ENCODE results near the gene CDC26.
"Not testable (repeated sequence)": the region's sequence is repeated elsewhere in the genome, so short reads cannot be mapped to it uniquely, and the experiment has no call there.

The CDC26 gene

DNA sequence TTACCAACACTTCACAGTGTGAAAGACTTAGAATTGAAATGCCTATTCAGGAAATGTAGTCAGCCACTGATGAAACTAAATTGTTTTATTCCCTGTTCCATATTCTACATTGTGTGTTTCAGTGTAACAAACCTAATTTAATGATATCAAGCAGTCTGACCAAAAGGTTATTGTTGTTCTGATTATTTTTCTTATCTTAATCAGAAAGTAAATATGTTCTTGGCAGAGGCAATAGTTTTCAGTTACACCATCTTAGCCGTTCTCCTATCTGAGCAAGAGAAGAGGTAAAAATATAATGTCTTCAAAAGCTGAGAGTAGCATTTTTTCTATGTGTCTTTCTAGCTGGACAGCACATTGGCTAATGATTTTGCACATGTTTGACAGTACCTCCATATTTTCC lies 17.1 kb downstream of the CDC26 start:
- H3K27me3 ChIP-seq (replicated peaks; ENCODE audit: control insufficient read depth, insufficient read depth, low read length), result no peaks in the 10 kb centered on the region
- no peak overlapping the region for H3K4me3 ChIP-seq (replicated peaks; ENCODE audit: low read depth, low read length)
- DNase-seq (ENCODE audit: extremely low read depth, insufficient read length), result no peak
- peaks cover 1% of the 10 kb centered on the region for H3K36me3 ChIP-seq (ENCODE audit: control insufficient read depth, insufficient read depth, low read length)
- no peak for TF ChIP-seq CTCF (IDR thresholded peaks at IDR 0.05; ENCODE audit: insufficient read depth, low read length, poor library complexity, severe bottlenecking)

DNA sequence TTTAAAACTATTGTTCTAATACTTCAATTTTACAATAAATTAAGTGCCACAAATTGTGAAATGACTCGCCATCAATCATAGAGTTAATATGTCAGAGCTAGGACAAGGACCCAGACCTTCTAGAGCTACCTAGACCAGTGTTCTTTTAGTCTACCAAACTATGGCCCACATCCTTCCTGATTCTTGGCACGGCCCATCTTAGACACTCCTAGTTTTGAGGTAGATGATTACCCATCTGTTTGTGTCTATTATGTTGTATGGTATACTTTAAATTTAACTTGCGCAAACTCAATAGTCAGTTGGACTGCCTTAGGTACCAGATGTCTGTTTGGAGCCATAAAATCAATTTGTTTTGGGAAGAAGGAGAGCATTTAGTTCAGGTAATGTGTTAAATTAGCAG lies 17.5 kb downstream of the CDC26 start:
- no peak for DNase-seq (ENCODE audit: extremely low read depth, insufficient read length)
- Histone ChIP-seq H3K4me3 (replicated peaks; ENCODE audit: low read depth, low read length) (no peak overlapping the region), H3K36me3 (ENCODE audit: control insufficient read depth, insufficient read depth, low read length) (peaks cover 1% of the 10 kb centered on the region), H3K27me3 (replicated peaks; ENCODE audit: control insufficient read depth, insufficient read depth, low read length) (no peaks in the 10 kb centered on the region)
- TF ChIP-seq CTCF (IDR thresholded peaks at IDR 0.05; ENCODE audit: insufficient read depth, low read length, poor library complexity, severe bottlenecking), result no peak

GRCh38 chr9:113255438-113255837 lies 19.9 kb downstream of the CDC26 start:
- no peak for DNase-seq (ENCODE audit: extremely low read depth, insufficient read length)
- H3K36me3 ChIP-seq (ENCODE audit: control insufficient read depth, insufficient read depth, low read length), result peaks cover 1% of the 10 kb centered on the region
- H3K27me3 ChIP-seq (replicated peaks; ENCODE audit: control insufficient read depth, insufficient read depth, low read length), result no peaks in the 10 kb centered on the region
- no peak overlapping the region for H3K4me3 ChIP-seq (replicated peaks; ENCODE audit: low read depth, low read length)
- no peak for TF ChIP-seq CTCF (IDR thresholded peaks at IDR 0.05; ENCODE audit: insufficient read depth, low read length, poor library complexity, severe bottlenecking)

- TF ChIP-seq CTCF (IDR thresholded peaks at IDR 0.05; ENCODE audit: insufficient read depth, low read length, poor library complexity, severe bottlenecking), result no peak
- no peaks in the 10 kb centered on the region; the same call in 1 of the 2 replicates for H3K36me3 ChIP-seq (ENCODE audit: control insufficient read depth, insufficient read depth, low read length)
- DNase-seq (ENCODE audit: extremely low read depth, insufficient read length), result no peak
- H3K27me3 ChIP-seq (replicated peaks; ENCODE audit: control insufficient read depth, insufficient read depth, low read length), result no peaks in the 10 kb centered on the region
- no peak overlapping the region for H3K4me3 ChIP-seq (replicated peaks; ENCODE audit: low read depth, low read length)
Measured at GRCh38 chr9:113254991-113255390, 20.4 kb downstream of the CDC26 start.

- DNase-seq (ENCODE audit: extremely low read depth, insufficient read length), result no peak
- H3K36me3 ChIP-seq (ENCODE audit: control insufficient read depth, insufficient read depth, low read length), result no peaks in the 10 kb centered on the region
- no peak overlapping the region for H3K4me3 ChIP-seq (replicated peaks; ENCODE audit: low read depth, low read length)
- no peaks in the 10 kb centered on the region for H3K27me3 ChIP-seq (replicated peaks; ENCODE audit: control insufficient read depth, insufficient read depth, low read length)
- no peak for TF ChIP-seq CTCF (IDR thresholded peaks at IDR 0.05; ENCODE audit: insufficient read depth, low read length, poor library complexity, severe bottlenecking)
Measured at GRCh38 chr9:113250807-113251206, 24.6 kb downstream of the CDC26 start.

GRCh38 chr9:113249661-113250060 lies 25.7 kb downstream of the CDC26 start:
- H3K36me3 ChIP-seq (ENCODE audit: control insufficient read depth, insufficient read depth, low read length); H3K4me3 ChIP-seq (replicated peaks; ENCODE audit: low read depth, low read length); H3K27me3 ChIP-seq (replicated peaks; ENCODE audit: control insufficient read depth, insufficient read depth, low read length); DNase-seq (ENCODE audit: extremely low read depth, insufficient read length): not testable (repeated sequence)

Measured in GM06990 (cell line).